Suprapubic skin (tissue), 3 donors: ENCODE results near the gene PPP1R37.

Experiments
- CTCF ChIP-seq, 2 donors: fragments of 200-600 bp in 1 of 2; fragments of 450-650 bp in 1 of 2; sonication (generic) in 1 of 2; IDR thresholded peaks; one replicate each; pipeline ENCODE4 v1.5.1; 2016 to 2019; ENCODE audit warnings: antibody characterized with exemption in 2 of 2, mild to moderate bottlenecking in 1 of 2, moderate library complexity in 1 of 2
- POLR2A ChIP-seq, 2 donors: fragments of 450-650 bp; IDR thresholded peaks; one replicate each; pipeline ENCODE4 v1.6.1; 2017; ENCODE audit warnings: antibody characterized with exemption in 2 of 2, mild to moderate bottlenecking in 2 of 2, moderate library complexity in 2 of 2

- peak in 1 of 2 donors; percentile 75 for TF ChIP-seq POLR2A (IDR thresholded peaks at IDR 0.05)
- no peak for TF ChIP-seq CTCF (IDR thresholded peaks at IDR 0.05)
These were observed 84.9 kb downstream of the PPP1R37 start, which contains the start of gene TRAPPC6A for GRCh38 chr19:45177817-45178261.
